ENCODE results near the gene DTX4.
"Not testable (repeated sequence)": the region's sequence is repeated elsewhere in the genome, so short reads cannot be mapped to it uniquely, and the experiment has no call there.

- not testable (repeated sequence) for TF ChIP-seq POLR2A, CTCF, EP300 (IDR thresholded peaks at IDR 0.05)
Measured at GRCh38 chr11:59136551-59136950, 35.4 kb upstream of the DTX4 start.

All from upper lobe of left lung (tissue), 4 donors.